Activated CD8-positive, alpha-beta memory T cell treated with anti-CD3 and anti-CD28 coated beads for 24 hours (primary cell): Measurements from ENCODE around the gene SPPL2B.

Experiments used
- DNase-seq: peaks from one replicate; pipeline ENCODE4 v3.0.0-alpha.2; 2020

The SPPL2B gene

GRCh38 chr19:2356036-2356646 lies 27.7 kb downstream of the SPPL2B start:
- DNase-seq = no peak

- DNase-seq = no peak
These were observed 29.1 kb downstream of the SPPL2B start for GRCh38 chr19:2357279-2358206.

- DNase-seq = no peak
These were observed 30.2 kb downstream of the SPPL2B start for GRCh38 chr19:2358548-2359173.

GRCh38 chr19:2359992-2360685 lies 31.7 kb downstream of the SPPL2B start, which contains the start of gene TMPRSS9:
Gene TMPRSS9, plus strand, starts transcription at chr19:2360265. Its CDS starts 29,521 bp downstream, at chr19:2389786.
- DNase-seq = no peak

- no peak for DNase-seq
These were observed 32.3 kb downstream of the SPPL2B start for GRCh38 chr19:2360833-2361232.

GRCh38 chr19:2361246-2362045 lies 33.0 kb downstream of the SPPL2B start:
- DNase-seq = no peak

- no peak for DNase-seq
These were observed 33.8 kb downstream of the SPPL2B start for GRCh38 chr19:2362046-2362969.

GRCh38 chr19:2362970-2363300 lies 34.5 kb downstream of the SPPL2B start:
- DNase-seq = no peak

- no peak for DNase-seq
These were observed 34.9 kb downstream of the SPPL2B start for GRCh38 chr19:2363419-2363818.

- DNase-seq = no peak
These were observed 36.9 kb downstream of the SPPL2B start for GRCh38 chr19:2365201-2365970.

GRCh38 chr19:2371656-2372055 lies 43.2 kb downstream of the SPPL2B start:
- DNase-seq = no peak

GRCh38 chr19:2372076-2372612 lies 43.7 kb downstream of the SPPL2B start:
- DNase-seq = no peak

GRCh38 chr19:2374808-2375207 lies 46.3 kb downstream of the SPPL2B start:
- no peak for DNase-seq

GRCh38 chr19:2375353-2376121 lies 47.1 kb downstream of the SPPL2B start:
- DNase-seq = no peak

GRCh38 chr19:2376784-2377519 lies 48.5 kb downstream of the SPPL2B start:
- DNase-seq = no peak

- no peak for DNase-seq
These were observed 52.1 kb downstream of the SPPL2B start for GRCh38 chr19:2380567-2380966.

- no peak for DNase-seq
These were observed 52.8 kb downstream of the SPPL2B start for GRCh38 chr19:2381148-2381820.
